Measurements from ENCODE around the gene DPPA4. TPM values are rescaled to one million over a fixed set of nuclear protein-coding genes. Genes with fewer than 3 reads are reported as not detected.

DPPA4 gene
- total RNA-seq, 2 donors from 2014 or later = 132 to 284 TPM

DNA sequence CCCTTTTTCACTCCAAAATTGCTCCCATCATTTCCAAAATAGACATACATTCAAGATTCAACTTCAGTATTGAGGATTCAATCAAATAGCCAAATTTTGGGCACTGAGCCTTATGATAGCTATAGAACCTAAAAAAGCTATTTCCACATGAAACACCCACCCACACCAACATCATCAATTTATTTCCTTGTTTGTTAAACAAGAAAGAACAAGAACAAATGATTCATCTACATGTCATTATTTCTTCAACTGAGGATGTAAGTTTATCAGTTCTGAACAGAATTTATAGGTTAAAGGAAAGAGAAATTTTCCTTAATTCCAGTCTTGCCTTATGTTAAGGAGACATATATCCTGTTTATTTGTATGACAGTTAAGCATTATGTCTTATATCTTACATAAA is 53.3 kb downstream of the DPPA4 start:
- no peaks in the 10 kb centered on the region for H3K36me3 ChIP-seq (ENCODE audit: control insufficient read depth, insufficient read depth, low read length)
- no peak overlapping the region for H3K4me3 ChIP-seq (ENCODE audit: low read length)
- Mint-ChIP-seq H3K27ac (no peak overlapping the region), H3K9me3 (no peaks in the 10 kb centered on the region), H3K4me3 (no peak overlapping the region), H3K4me1 (peaks cover 6% of the 10 kb centered on the region), H3K36me3 (ENCODE audit: low read depth) (no peaks in the 10 kb centered on the region), H3K27me3 (ENCODE audit: insufficient read depth) (no peaks in the 10 kb centered on the region)
- H3K27me3 ChIP-seq (ENCODE audit: control insufficient read depth, insufficient read depth, low read length, poor library complexity, severe bottlenecking) = no peaks in the 10 kb centered on the region
- H3K27ac ChIP-seq (ENCODE audit: low read depth, low read length) = no peak overlapping the region
- H3K9me3 ChIP-seq (ENCODE audit: control insufficient read depth, low read length) = no peaks in the 10 kb centered on the region
- H3K9ac ChIP-seq (ENCODE audit: extremely low read depth, low read length, poor library complexity, severe bottlenecking) = no peak overlapping the region
- no peaks in the 10 kb centered on the region for H3K4me1 ChIP-seq (ENCODE audit: control insufficient read depth, insufficient read depth, low read length)
- DNase-seq = no peak
- TF ChIP-seq, protein P1, sequence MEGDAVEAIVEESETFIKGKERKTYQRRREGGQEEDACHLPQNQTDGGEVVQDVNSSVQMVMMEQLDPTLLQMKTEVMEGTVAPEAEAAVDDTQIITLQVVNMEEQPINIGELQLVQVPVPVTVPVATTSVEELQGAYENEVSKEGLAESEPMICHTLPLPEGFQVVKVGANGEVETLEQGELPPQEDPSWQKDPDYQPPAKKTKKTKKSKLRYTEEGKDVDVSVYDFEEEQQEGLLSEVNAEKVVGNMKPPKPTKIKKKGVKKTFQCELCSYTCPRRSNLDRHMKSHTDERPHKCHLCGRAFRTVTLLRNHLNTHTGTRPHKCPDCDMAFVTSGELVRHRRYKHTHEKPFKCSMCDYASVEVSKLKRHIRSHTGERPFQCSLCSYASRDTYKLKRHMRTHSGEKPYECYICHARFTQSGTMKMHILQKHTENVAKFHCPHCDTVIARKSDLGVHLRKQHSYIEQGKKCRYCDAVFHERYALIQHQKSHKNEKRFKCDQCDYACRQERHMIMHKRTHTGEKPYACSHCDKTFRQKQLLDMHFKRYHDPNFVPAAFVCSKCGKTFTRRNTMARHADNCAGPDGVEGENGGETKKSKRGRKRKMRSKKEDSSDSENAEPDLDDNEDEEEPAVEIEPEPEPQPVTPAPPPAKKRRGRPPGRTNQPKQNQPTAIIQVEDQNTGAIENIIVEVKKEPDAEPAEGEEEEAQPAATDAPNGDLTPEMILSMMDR (conservative IDR thresholded peaks at IDR 0.05) = no peak

- Mint-ChIP-seq H3K4me3 (no peak overlapping the region), H3K27me3 (ENCODE audit: insufficient read depth) (no peaks in the 10 kb centered on the region), H3K36me3 (ENCODE audit: low read depth) (no peaks in the 10 kb centered on the region), H3K4me1 (peaks cover 6% of the 10 kb centered on the region), H3K9me3 (no peaks in the 10 kb centered on the region), H3K27ac (no peak overlapping the region)
- H3K9me3 ChIP-seq (ENCODE audit: control insufficient read depth, low read length) = no peaks in the 10 kb centered on the region
- H3K27ac ChIP-seq (ENCODE audit: low read depth, low read length) = no peak overlapping the region
- no peak overlapping the region for H3K4me3 ChIP-seq (ENCODE audit: low read length)
- 100% methylated on average over 1 of the region's 1 CpG; no CpG with 5 or more reads in 1 of the 2 experiments for WGBS, 2 experiments (ENCODE audit: insufficient coverage in 1 of 2, insufficient read length in 1 of 2)
- H3K27me3 ChIP-seq (ENCODE audit: control insufficient read depth, insufficient read depth, low read length, poor library complexity, severe bottlenecking) = no peaks in the 10 kb centered on the region
- TF ChIP-seq, protein P1 (conservative IDR thresholded peaks at IDR 0.05) = no peak
- no peak for DNase-seq
- no peaks in the 10 kb centered on the region for H3K4me1 ChIP-seq (ENCODE audit: control insufficient read depth, insufficient read depth, low read length)
- no peaks in the 10 kb centered on the region for H3K36me3 ChIP-seq (ENCODE audit: control insufficient read depth, insufficient read depth, low read length)
- H3K9ac ChIP-seq (ENCODE audit: extremely low read depth, low read length, poor library complexity, severe bottlenecking) = no peak overlapping the region
Measured at GRCh38 chr3:109278546-109278945, 58.8 kb downstream of the DPPA4 start.

DNA sequence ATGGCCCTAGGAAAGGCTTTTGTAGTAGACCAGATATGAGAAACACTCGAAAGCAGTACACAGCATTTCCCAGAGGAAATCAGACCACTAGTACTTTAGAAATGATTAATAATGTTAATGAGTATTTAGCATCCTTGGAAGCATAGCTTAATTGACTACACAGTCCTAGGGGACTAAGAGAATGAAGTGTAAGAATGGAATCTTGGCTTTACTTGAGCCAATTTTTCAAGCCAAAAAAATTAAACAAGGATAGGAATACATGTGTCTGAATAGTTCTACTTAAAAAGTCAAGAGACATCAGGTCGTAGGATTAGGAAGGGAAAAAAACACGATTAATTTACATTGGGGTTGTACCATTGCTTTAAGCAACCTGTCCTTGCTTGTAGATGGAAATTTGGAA is 59.2 kb downstream of the DPPA4 start:
- WGBS, 2 experiments (ENCODE audit: insufficient coverage in 1 of 2, insufficient read length in 1 of 2) = 89 to 91% methylated on average over 2 to 3 of the region's 3 CpGs
- Mint-ChIP-seq H3K36me3 (ENCODE audit: low read depth) (no peaks in the 10 kb centered on the region), H3K27me3 (ENCODE audit: insufficient read depth) (no peaks in the 10 kb centered on the region), H3K4me3 (no peak overlapping the region), H3K9me3 (no peaks in the 10 kb centered on the region), H3K27ac (no peak overlapping the region), H3K4me1 (peaks cover 6% of the 10 kb centered on the region)
- no peaks in the 10 kb centered on the region for H3K27me3 ChIP-seq (ENCODE audit: control insufficient read depth, insufficient read depth, low read length, poor library complexity, severe bottlenecking)
- no peak for DNase-seq
- no peaks in the 10 kb centered on the region for H3K4me1 ChIP-seq (ENCODE audit: control insufficient read depth, insufficient read depth, low read length)
- H3K27ac ChIP-seq (ENCODE audit: low read depth, low read length) = no peak overlapping the region
- no peaks in the 10 kb centered on the region for H3K36me3 ChIP-seq (ENCODE audit: control insufficient read depth, insufficient read depth, low read length)
- H3K9ac ChIP-seq (ENCODE audit: extremely low read depth, low read length, poor library complexity, severe bottlenecking) = no peak overlapping the region
- no peak overlapping the region for H3K4me3 ChIP-seq (ENCODE audit: low read length)
- TF ChIP-seq, protein P1 (conservative IDR thresholded peaks at IDR 0.05) = no peak
- no peaks in the 10 kb centered on the region for H3K9me3 ChIP-seq (ENCODE audit: control insufficient read depth, low read length)

Other genes starting within 250 kb of the DPPA4 start
- gene MORC1, start 219.4 kb downstream of the DPPA4 start, total RNA-seq = not detected
- not detected for gene C3orf85, start 200.8 kb downstream of the DPPA4 start, total RNA-seq
- gene DPPA2, start 21.0 kb downstream of the DPPA4 start, total RNA-seq = 1 to 10 TPM; 1.7 to 3.1 TPM

All from endodermal cell (in vitro differentiated cells).